HG03095 (cell line): ENCODE measurements around the gene ADGRB3.
"Not testable (repeated sequence)": the region's sequence is repeated elsewhere in the genome, so short reads cannot be mapped to it uniquely, and the experiment has no call there.

Experiments used
- ATAC-seq: cut with Tn5 transposase; IDR thresholded peaks from one replicate; pipeline ENCODE4 v1.9.1; 2021; ENCODE audit warnings: moderate library complexity; ENCODE audit not compliant: unreplicated experiment

Gene ADGRB3

GRCh38 chr6:68911334-68911733 is 276.3 kb downstream of the ADGRB3 start:
- ATAC-seq = no peak

- ATAC-seq = no peak
These were observed 276.7 kb downstream of the ADGRB3 start for GRCh38 chr6:68911811-68912210.

- not testable (repeated sequence) for ATAC-seq
These were observed 277.7 kb downstream of the ADGRB3 start for GRCh38 chr6:68912805-68913204.

GRCh38 chr6:68915586-68915985 is 280.5 kb downstream of the ADGRB3 start:
- ATAC-seq = no peak

GRCh38 chr6:68919537-68919936 is 284.5 kb downstream of the ADGRB3 start:
- ATAC-seq = no peak

- no peak for ATAC-seq
These were observed 306.3 kb downstream of the ADGRB3 start for GRCh38 chr6:68941345-68941744.

GRCh38 chr6:68947721-68948120 is 312.6 kb downstream of the ADGRB3 start:
- ATAC-seq = no peak

GRCh38 chr6:68951270-68951669 is 316.2 kb downstream of the ADGRB3 start:
- ATAC-seq = no peak

- no peak for ATAC-seq
These were observed 323.2 kb downstream of the ADGRB3 start for GRCh38 chr6:68958327-68958726.

GRCh38 chr6:68967549-68968300 is 332.6 kb downstream of the ADGRB3 start:
- peak; percentile 88 for ATAC-seq

GRCh38 chr6:68968301-68968649 is 333.2 kb downstream of the ADGRB3 start:
- ATAC-seq = no peak

GRCh38 chr6:68973066-68973465 is 338.0 kb downstream of the ADGRB3 start:
- ATAC-seq = no peak

- no peak for ATAC-seq
These were observed 340.0 kb downstream of the ADGRB3 start for GRCh38 chr6:68975064-68975463.

- no peak for ATAC-seq
These were observed 340.7 kb downstream of the ADGRB3 start for GRCh38 chr6:68975816-68976215.

GRCh38 chr6:68976260-68976659 is 341.2 kb downstream of the ADGRB3 start:
- no peak for ATAC-seq

GRCh38 chr6:68978411-68978810 is 343.3 kb downstream of the ADGRB3 start:
- ATAC-seq = no peak

GRCh38 chr6:68981668-68982067 is 346.6 kb downstream of the ADGRB3 start:
- not testable (repeated sequence) for ATAC-seq

GRCh38 chr6:68988698-68989097 is 353.6 kb downstream of the ADGRB3 start:
- no peak for ATAC-seq

- no peak for ATAC-seq
These were observed 355.2 kb downstream of the ADGRB3 start for GRCh38 chr6:68990317-68990716.

- no peak for ATAC-seq
These were observed 358.8 kb downstream of the ADGRB3 start for GRCh38 chr6:68993911-68994310.

- no peak for ATAC-seq
These were observed 359.4 kb downstream of the ADGRB3 start for GRCh38 chr6:68994521-68994920.

- ATAC-seq = no peak
These were observed 370.1 kb downstream of the ADGRB3 start for GRCh38 chr6:69005199-69005598.

GRCh38 chr6:69007781-69008180 is 372.7 kb downstream of the ADGRB3 start:
- no peak for ATAC-seq
